Ureter (tissue), 1 donor: ENCODE measurements around the gene FAM13C. TPM values are rescaled to one million over a fixed set of nuclear protein-coding genes. Genes with fewer than 3 reads are reported as not detected.

Experiments
- DNase-seq: peaks from one replicate; pipeline ENCODE4 v3.0.0-alpha.2; 2020; ENCODE audit warnings: low spot score
- total RNA-seq: library from RNA; stranded (reverse); gene quantifications from one replicate; pipeline ENCODE4 v1.2.4, GENCODE V29; 2023
- donor health status: DM: yes; HTN: yes; CAD: no.

FAM13C gene
- total RNA-seq, 1 donor from 2014 or later = 26.6 TPM

GRCh38 chr10:59317066-59317465 is 45.3 kb downstream of the FAM13C start:
- no peak for DNase-seq

GRCh38 chr10:59315465-59315864 is 46.9 kb downstream of the FAM13C start:
- DNase-seq = no peak

- no peak for DNase-seq
Measured at GRCh38 chr10:59314268-59314667, 48.1 kb downstream of the FAM13C start.

- no peak for DNase-seq
Measured at GRCh38 chr10:59312247-59312646, 50.1 kb downstream of the FAM13C start.

GRCh38 chr10:59311025-59311424 is 51.3 kb downstream of the FAM13C start:
- DNase-seq = no peak

GRCh38 chr10:59310324-59310914 is 51.9 kb downstream of the FAM13C start:
- DNase-seq = no peak

- DNase-seq = no peak
Measured at GRCh38 chr10:59304521-59305097, 57.7 kb downstream of the FAM13C start.

- DNase-seq = no peak
Measured at GRCh38 chr10:59303018-59303417, 59.3 kb downstream of the FAM13C start.

GRCh38 chr10:59302381-59302780 is 60.0 kb downstream of the FAM13C start:
- DNase-seq = no peak

GRCh38 chr10:59301067-59301754 is 61.1 kb downstream of the FAM13C start:
- DNase-seq = no peak

GRCh38 chr10:59300386-59300785 is 62.0 kb downstream of the FAM13C start:
- DNase-seq = no peak

GRCh38 chr10:59299933-59300332 is 62.4 kb downstream of the FAM13C start:
- no peak for DNase-seq

- DNase-seq = no peak
Measured at GRCh38 chr10:59290448-59290847, 71.9 kb downstream of the FAM13C start.

GRCh38 chr10:59289853-59290252 is 72.5 kb downstream of the FAM13C start:
- no peak for DNase-seq

- no peak for DNase-seq
Measured at GRCh38 chr10:59287587-59288255, 74.6 kb downstream of the FAM13C start.

- no peak for DNase-seq
Measured at GRCh38 chr10:59285848-59286247, 76.5 kb downstream of the FAM13C start.

GRCh38 chr10:59285073-59285472 is 77.3 kb downstream of the FAM13C start:
- DNase-seq = no peak

- DNase-seq = no peak
Measured at GRCh38 chr10:59284118-59284975, 78.0 kb downstream of the FAM13C start.

- no peak for DNase-seq
Measured at GRCh38 chr10:59283456-59284091, 78.8 kb downstream of the FAM13C start.

GRCh38 chr10:59281861-59282260 is 80.5 kb downstream of the FAM13C start:
- no peak for DNase-seq

GRCh38 chr10:59279991-59280505 is 82.3 kb downstream of the FAM13C start:
- DNase-seq = no peak
